Stomach smooth muscle (tissue), 2 donors: Measurements from ENCODE around the gene DNAJC22.
"Not testable (repeated sequence)": the region's sequence is repeated elsewhere in the genome, so short reads cannot be mapped to it uniquely, and the experiment has no call there.

Experiments
- H3K27ac ChIP-seq: one replicate; pipeline ENCODE4 v1.7.0; 2013; ENCODE audit warnings: mild to moderate bottlenecking, low read length, inconsistent platforms
- H3K27me3 ChIP-seq, 2 donors: one replicate each; pipeline ENCODE4 v1.7.0; 2013; ENCODE audit warnings: low read length in 2 of 2; ENCODE audit not compliant: insufficient read depth in 2 of 2, control insufficient read depth in 1 of 2
- H3K36me3 ChIP-seq, 2 donors: one replicate each; pipeline ENCODE4 v1.7.0; 2013; ENCODE audit warnings: low read length in 2 of 2; ENCODE audit not compliant: control insufficient read depth in 2 of 2, insufficient read depth in 2 of 2
- H3K4me1 ChIP-seq: one replicate; pipeline ENCODE4 v1.7.0; 2013; ENCODE audit warnings: low read length; ENCODE audit not compliant: control insufficient read depth, insufficient read depth
- H3K4me3 ChIP-seq, 2 donors: one replicate each; pipeline ENCODE4 v1.7.0; 2013; ENCODE audit warnings: low read length in 2 of 2
- H3K9ac ChIP-seq, 2 donors: one replicate each; pipeline ENCODE4 v1.7.0; 2013; ENCODE audit warnings: low read length in 2 of 2, mild to moderate bottlenecking in 1 of 2
- H3K9me3 ChIP-seq, 2 donors: one replicate each; pipeline ENCODE4 v1.7.0; 2013; ENCODE audit warnings: low read length in 2 of 2; ENCODE audit not compliant: control insufficient read depth in 2 of 2
- donor health status: healthy.
- donor health status: Pancreatic carcinoma.

The DNAJC22 gene

GRCh38 chr12:49320411-49321103 lies 26.1 kb upstream of the DNAJC22 start:
- H3K36me3 ChIP-seq, H3K27me3 ChIP-seq, H3K4me3 ChIP-seq, H3K9ac ChIP-seq, H3K9me3 ChIP-seq, H3K27ac ChIP-seq: not testable (repeated sequence)
- H3K4me1 ChIP-seq: peaks cover 15% of the 10 kb centered on the region

- Histone ChIP-seq H3K9ac (peak overlapping the region; percentile 65 to 73), H3K27ac (no peak overlapping the region), H3K9me3 (no peaks in the 10 kb centered on the region), H3K4me1 (peaks cover 15% of the 10 kb centered on the region), H3K36me3 (no peaks in the 10 kb centered on the region), H3K4me3 (peak overlapping the region; percentile 59 to 84), H3K27me3 (no peaks in the 10 kb centered on the region)
Measured at GRCh38 chr12:49322367-49322707, 24.4 kb upstream of the DNAJC22 start.

- H3K9me3 ChIP-seq: no peaks in the 10 kb centered on the region
- H3K9ac ChIP-seq: peak within 1 kb of the TSS; percentile 65 to 73
- no peaks in the 10 kb centered on the region for H3K36me3 ChIP-seq
- peak within 1 kb of the TSS; percentile 59 to 84 for H3K4me3 ChIP-seq
- no peak within 1 kb of the TSS for H3K27ac ChIP-seq
- no peaks in the 10 kb centered on the region for H3K27me3 ChIP-seq
- H3K4me1 ChIP-seq: peaks cover 15% of the 10 kb centered on the region
Measured at GRCh38 chr12:49322708-49323523, 23.8 kb upstream of the DNAJC22 start, which contains the start of gene TROAP. TROAP (plus strand) TSS chr12:49323255; CDS start chr12:49323609, 354 bp downstream.

- H3K27ac ChIP-seq: no peak overlapping the region
- peak overlapping the region; percentile 21 to 30 for H3K9ac ChIP-seq
- no peaks in the 10 kb centered on the region for H3K27me3 ChIP-seq
- peaks cover 15% of the 10 kb centered on the region for H3K4me1 ChIP-seq
- H3K36me3 ChIP-seq: no peaks in the 10 kb centered on the region
- peak overlapping the region; percentile 48 to 84 for H3K4me3 ChIP-seq
- H3K9me3 ChIP-seq: no peaks in the 10 kb centered on the region
Measured at GRCh38 chr12:49323524-49324097, 23.1 kb upstream of the DNAJC22 start.

- Histone ChIP-seq H3K9ac (no peak overlapping the region), H3K9me3 (no peaks in the 10 kb centered on the region), H3K27me3 (no peaks in the 10 kb centered on the region), H3K27ac (no peak overlapping the region), H3K4me1 (peaks cover 15% of the 10 kb centered on the region), H3K4me3 (no peak overlapping the region), H3K36me3 (no peaks in the 10 kb centered on the region)
Measured at GRCh38 chr12:49325606-49326005, 21.1 kb upstream of the DNAJC22 start.

GRCh38 chr12:49327368-49327767 lies 19.3 kb upstream of the DNAJC22 start:
- Histone ChIP-seq H3K27me3 (peaks cover 0 to 3% of the 10 kb centered on the region in 2 donors), H3K9me3 (no peaks in the 10 kb centered on the region), H3K4me1 (peaks cover 17% of the 10 kb centered on the region), H3K27ac (no peak overlapping the region), H3K4me3 (no peak overlapping the region), H3K9ac (no peak overlapping the region), H3K36me3 (no peaks in the 10 kb centered on the region)

- H3K9me3 ChIP-seq: no peaks in the 10 kb centered on the region
- peaks cover 0 to 8% of the 10 kb centered on the region in 2 donors for H3K27me3 ChIP-seq
- no peaks in the 10 kb centered on the region for H3K36me3 ChIP-seq
- H3K4me3 ChIP-seq: no peak overlapping the region
- H3K9ac ChIP-seq: no peak overlapping the region
- no peak overlapping the region for H3K27ac ChIP-seq
- H3K4me1 ChIP-seq: peaks cover 16% of the 10 kb centered on the region
Measured at GRCh38 chr12:49327887-49328286, 18.8 kb upstream of the DNAJC22 start.

GRCh38 chr12:49328816-49329215 lies 17.9 kb upstream of the DNAJC22 start:
- Histone ChIP-seq H3K9ac (no peak overlapping the region), H3K36me3 (no peaks in the 10 kb centered on the region), H3K27ac (no peak overlapping the region), H3K27me3 (peaks cover 4 to 13% of the 10 kb centered on the region in 2 donors), H3K4me1 (peaks cover 8% of the 10 kb centered on the region), H3K9me3 (no peaks in the 10 kb centered on the region), H3K4me3 (no peak overlapping the region)

GRCh38 chr12:49330032-49330619 lies 16.6 kb upstream of the DNAJC22 start:
- Histone ChIP-seq H3K4me1 (peaks cover 8% of the 10 kb centered on the region), H3K27me3 (peaks cover 12 to 25% of the 10 kb centered on the region in 2 donors), H3K36me3 (no peaks in the 10 kb centered on the region), H3K4me3 (no peak overlapping the region), H3K9me3 (no peaks in the 10 kb centered on the region), H3K27ac (no peak overlapping the region), H3K9ac (no peak overlapping the region)

GRCh38 chr12:49330631-49331379 lies 15.9 kb upstream of the DNAJC22 start:
- H3K9ac ChIP-seq: no peak overlapping the region
- no peak overlapping the region for H3K4me3 ChIP-seq
- no peaks in the 10 kb centered on the region for H3K9me3 ChIP-seq
- H3K27me3 ChIP-seq: peaks cover 18 to 32% of the 10 kb centered on the region in 2 donors
- no peak overlapping the region for H3K27ac ChIP-seq
- peaks cover 8% of the 10 kb centered on the region for H3K4me1 ChIP-seq
- H3K36me3 ChIP-seq: no peaks in the 10 kb centered on the region
